Activated CD4-positive, alpha-beta T cell treated with anti-CD3 and anti-CD28 coated beads for 4 hours (primary cell): Measurements from ENCODE around the gene TRIM39.
"Not testable (repeated sequence)": the region's sequence is repeated elsewhere in the genome, so short reads cannot be mapped to it uniquely, and the experiment has no call there.

ENCODE experiments used
- DNase-seq, 2 donors: peaks; one replicate each; pipeline ENCODE4 v3.0.0-alpha.2; 2020

Gene TRIM39

DNA sequence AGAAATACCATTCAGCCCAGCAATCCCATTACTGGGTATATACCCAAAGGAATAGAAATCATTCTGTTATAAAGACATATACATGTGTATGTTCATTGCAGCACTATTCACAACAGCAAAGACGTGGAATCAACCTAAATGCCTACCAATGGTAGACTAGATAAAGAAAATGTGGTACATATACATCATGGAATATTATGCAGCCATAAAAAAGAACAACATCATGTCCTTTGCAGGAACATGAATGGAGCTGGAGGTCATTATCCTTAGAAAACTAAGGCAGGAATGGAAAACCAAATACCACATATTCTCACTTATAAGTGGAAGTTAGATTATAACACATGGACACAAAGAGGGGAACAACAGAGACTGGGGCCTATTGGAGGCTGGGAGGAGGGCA lies 42.6 kb downstream of the TRIM39 start:
- not testable (repeated sequence) for DNase-seq

DNA sequence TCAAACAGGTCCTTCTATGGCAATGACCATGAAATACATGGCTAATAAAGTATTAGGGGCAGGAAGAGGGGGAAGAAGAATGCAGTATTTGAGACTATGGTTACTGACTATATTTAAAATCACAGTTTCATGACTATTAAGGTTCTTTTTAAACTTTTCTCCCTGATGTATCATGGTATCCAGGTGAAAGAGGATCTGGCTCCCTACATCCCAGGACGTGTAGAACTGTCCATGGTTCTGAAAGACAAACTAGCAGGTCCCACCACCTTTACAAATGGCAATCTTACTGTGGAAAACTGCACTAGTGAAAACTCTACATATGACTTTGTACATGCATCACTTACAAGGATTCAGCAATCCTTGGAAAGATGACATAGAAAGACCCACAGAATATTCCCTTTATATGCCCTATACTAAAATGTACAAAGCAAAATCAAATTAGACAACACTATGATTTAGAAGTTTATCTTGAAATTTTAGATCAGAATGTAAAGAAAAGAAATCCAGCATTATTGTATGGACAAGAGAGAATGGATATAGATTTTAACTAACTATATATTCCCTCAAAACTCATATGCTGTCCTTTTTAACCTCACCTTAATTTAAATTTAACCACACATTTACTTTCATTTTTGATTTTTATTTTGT lies 51.7 kb downstream of the TRIM39 start:
- no peak for DNase-seq

DNA sequence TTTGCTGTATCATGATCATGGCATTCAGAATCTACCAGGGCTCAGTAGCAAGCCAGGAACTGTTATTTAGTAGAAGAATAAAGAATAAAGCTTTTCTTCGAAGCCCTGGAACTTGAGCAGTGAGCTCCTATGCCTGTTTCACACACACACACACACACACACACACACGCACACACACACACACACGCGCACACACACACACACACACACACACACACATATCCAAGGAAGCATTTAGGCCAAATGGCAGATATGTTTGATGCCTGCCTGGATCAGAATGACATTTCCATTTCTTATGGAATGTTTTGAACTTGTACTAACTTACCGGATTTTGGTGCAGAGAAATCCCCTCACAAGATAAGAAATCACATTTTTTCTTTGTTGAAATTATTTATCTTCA lies 53.7 kb downstream of the TRIM39 start:
- no peak for DNase-seq

DNA sequence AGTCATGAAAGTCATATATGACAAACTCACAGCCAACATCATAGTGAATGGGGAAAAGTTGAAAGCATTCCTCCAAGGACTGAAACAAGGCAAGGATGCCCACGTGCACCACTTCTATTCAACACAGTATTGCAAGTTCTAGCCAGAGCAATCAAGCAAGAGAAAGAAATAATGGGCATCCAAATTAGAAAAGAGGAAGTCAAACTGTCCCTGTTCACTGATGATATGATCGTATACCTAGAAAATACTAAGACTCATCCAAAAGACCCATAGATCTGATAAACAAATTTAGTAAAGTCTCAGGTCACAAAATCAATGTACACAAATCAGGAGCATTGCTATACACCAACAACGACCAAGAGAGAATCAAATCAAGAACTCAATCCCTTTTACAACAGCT lies 59.4 kb downstream of the TRIM39 start:
- DNase-seq, result no peak

DNA sequence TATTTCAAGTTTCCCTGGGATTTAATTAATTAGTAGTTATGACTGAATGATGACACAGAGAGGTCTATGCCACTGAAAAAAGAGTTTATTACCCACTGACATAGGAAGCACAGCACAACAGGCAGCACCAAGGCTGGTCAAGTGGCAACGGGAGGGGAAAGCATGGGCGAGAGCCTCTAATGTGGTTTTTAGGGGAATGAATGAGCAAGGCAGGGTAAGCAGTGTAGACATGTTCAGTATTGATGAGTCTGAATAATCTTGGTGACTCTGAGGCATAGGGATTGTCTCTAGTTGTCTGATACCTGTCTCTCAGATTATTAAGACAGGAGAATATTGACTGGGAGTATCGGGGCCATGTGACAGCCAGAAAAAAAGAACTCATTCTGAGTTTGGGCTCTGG lies 64.5 kb downstream of the TRIM39 start:
- no peak for DNase-seq
